HCT116 (cell line): ENCODE results near the gene NEK5. TPM values are rescaled to one million over a fixed set of nuclear protein-coding genes. Genes with fewer than 3 reads are reported as not detected.
"Not testable (repeated sequence)": the region's sequence is repeated elsewhere in the genome, so short reads cannot be mapped to it uniquely, and the experiment has no call there.

Experiments
- ATAC-seq: fragments of 200-7000 bp; cut with Tn5 transposase; 2 replicates; pipeline ENCODE4 v1.9.1; 2020; ENCODE audit warnings: mild to moderate bottlenecking, moderate library complexity
- BruUV-seq: library from RNA; stranded (reverse); fragments of 400-500 nt; replicated peaks from 2 replicates; lab custom pipeline; 2021; lab: Mats Ljungman, UMichigan
- CTCF ChIA-PET: fragments of 300-600 bp; sonication (Branson Sonifier 250); formaldehyde crosslinking; loops from one replicate; lab custom pipeline; 2021; ENCODE audit warnings: antibody characterized with exemption; lab: Charles Lee
- POLR2A ChIA-PET: fragments of 300-600, 350-600 bp; sonication (Branson Sonifier 250); formaldehyde crosslinking; loops from one replicate; lab custom pipeline; 2021; ENCODE audit warnings: antibody characterized with exemption; lab: Charles Lee
- RAD21 ChIA-PET, 2 experiments: fragments of 300-600 bp; sonication (Branson Sonifier 250); formaldehyde crosslinking; loops; one replicate each; lab custom pipeline; 2023; ENCODE audit warnings: low total read pairs in 2 of 2; ENCODE audit not compliant: uncharacterized antibody in 2 of 2, unreplicated experiment in 2 of 2, low non-redundant PET in 1 of 2; lab: Charles Lee
- DNase-seq: peaks from one replicate; pipeline ENCODE4 v3.0.0-alpha.2; 2010; ENCODE audit warnings: low read depth, low spot score
- H2AFZ ChIP-seq: fragments of 200-600 bp; shearing (Covaris generic), sonication (generic); 2 replicates; pipeline ENCODE4 v1.6.1; 2017; ENCODE audit warnings: low read depth, mixed run types, mixed read lengths, antibody characterized with exemption, low read length; ENCODE audit not compliant: poor library complexity, severe bottlenecking
- H3K27ac ChIP-seq: 2 replicates; pipeline ENCODE4 v1.5.1; 2012; ENCODE audit warnings: low read depth, low read length
- H3K27me3 ChIP-seq: fragments of 200-600 bp; sonication (generic); 2 replicates; pipeline ENCODE4 v1.6.1; 2016; ENCODE audit warnings: mixed run types, low read length, mixed read lengths; ENCODE audit not compliant: insufficient read depth
- H3K36me3 ChIP-seq, 2 experiments: fragments of 200-500 bp in 1 of 2; fragments of 200-600 bp in 1 of 2; sonication (Bioruptor generic) in 1 of 2; sonication (generic) in 1 of 2; 2 replicates each; pipeline versions ENCODE4 v1.5.1 to v1.6.1; 2014 to 2016; ENCODE audit warnings: low read length in 2 of 2, inconsistent platforms in 1 of 2, mixed read lengths in 1 of 2, mixed run types in 1 of 2; ENCODE audit not compliant: insufficient read depth in 2 of 2, control insufficient read depth in 1 of 2
- H3K4me1 ChIP-seq, 2 experiments: fragments of 200-600 bp in 1 of 2; sonication (generic) in 1 of 2; 2 replicates each; pipeline versions ENCODE4 v1.5.1 to v1.6.1; 2012 to 2017; ENCODE audit warnings: low read length in 2 of 2, inconsistent platforms in 1 of 2, mild to moderate bottlenecking in 1 of 2, mixed read lengths in 1 of 2, mixed run types in 1 of 2, moderate library complexity in 1 of 2; ENCODE audit not compliant: insufficient read depth in 2 of 2, control insufficient read depth in 1 of 2
- H3K4me2 ChIP-seq: fragments of 200-600 bp; sonication (generic); 2 replicates; pipeline ENCODE4 v1.6.1; 2017; ENCODE audit warnings: mixed run types, low read length, mixed read lengths
- H3K4me3 ChIP-seq, 2 experiments: fragments of 200-600 bp in 1 of 2; sonication (generic) in 1 of 2; replicated peaks in 1 of 2; 2 replicates each; pipeline ENCODE4 v1.5.1; 2011 to 2016; ENCODE audit warnings: low read length in 2 of 2, control low read depth in 1 of 2, low read depth in 1 of 2, mild to moderate bottlenecking in 1 of 2, mixed read lengths in 1 of 2, mixed run types in 1 of 2
- H3K79me2 ChIP-seq: fragments of 200-600 bp; sonication (generic); 2 replicates; pipeline ENCODE4 v1.6.1; 2017; ENCODE audit warnings: mild to moderate bottlenecking, mixed run types, low read length, moderate library complexity, mixed read lengths; ENCODE audit not compliant: insufficient read depth
- H3K9ac ChIP-seq: fragments of 200-600 bp; sonication (generic); 2 replicates; pipeline ENCODE4 v1.6.1; 2016; ENCODE audit warnings: low read length, mixed read lengths
- H3K9me2 ChIP-seq: fragments of 200-600 bp; sonication (generic), shearing (Covaris generic); 2 replicates; pipeline ENCODE4 v1.6.1; 2017; ENCODE audit warnings: mixed run types, mild to moderate bottlenecking, moderate library complexity; ENCODE audit not compliant: insufficient read depth
- H3K9me3 ChIP-seq, 2 experiments: fragments of 200-500 bp in 1 of 2; fragments of 200-600 bp in 1 of 2; sonication (Bioruptor generic) in 1 of 2; sonication (generic) in 1 of 2; 2 replicates each; pipeline ENCODE4 v1.6.1; 2014 to 2017; ENCODE audit warnings: low read length in 2 of 2, mixed read lengths in 2 of 2, inconsistent platforms in 1 of 2, low read depth in 1 of 2, mild to moderate bottlenecking in 1 of 2, mixed run types in 1 of 2, moderate library complexity in 1 of 2; ENCODE audit not compliant: control insufficient read depth in 1 of 2, insufficient read depth in 1 of 2
- H4K20me1 ChIP-seq: fragments of 200-600 bp; sonication (generic), shearing (Covaris generic); 2 replicates; pipeline ENCODE4 v1.6.1; 2017; ENCODE audit warnings: mixed run types, mild to moderate bottlenecking, moderate library complexity; ENCODE audit not compliant: insufficient read depth
- ELF1 ChIP-seq: IDR thresholded peaks from 2 replicates; pipeline ENCODE4 v1.6.1; 2012; ENCODE audit warnings: low read depth, borderline replicate concordance
- EZH2 ChIP-seq: fragments of 200-600 bp; sonication (generic); IDR thresholded peaks from 2 replicates; pipeline ENCODE4 v1.6.1; 2017; ENCODE audit warnings: antibody characterized with exemption, mixed run types
- JUND ChIP-seq: IDR thresholded peaks from 2 replicates; pipeline ENCODE4 v1.6.1; 2012
- POLR2AphosphoS5 ChIP-seq: IDR thresholded peaks from 2 replicates; pipeline ENCODE4 v1.6.1; 2011; ENCODE audit warnings: mild to moderate bottlenecking, low read depth, low read length, moderate library complexity
- TCF7L2 ChIP-seq: IDR thresholded peaks from 2 replicates; pipeline ENCODE4 v1.7.0; 2011; ENCODE audit warnings: borderline replicate concordance, inconsistent platforms; ENCODE audit not compliant: insufficient read depth, insufficient read length; ENCODE audit errors: extremely low read depth
- intact Hi-C: fragments of 100-400 bp; cut with micrococcal nuclease; formaldehyde crosslinking; loops from 2 replicates; pipeline ENCODE4 v1.10.0; 2022
- total RNA-seq: library from RNA; stranded (reverse); gene quantifications from one replicate; pipeline ENCODE4 v1.2.1, GENCODE V29; 2021; ENCODE audit not compliant: unreplicated experiment
- TF ChIP-seq, protein P1 (sequence below): IDR thresholded peaks from 2 replicates; pipeline ENCODE4 v1.6.1; 2012; ENCODE audit warnings: low read depth
- TF ChIP-seq, protein P2 (sequence below), 3 experiments: fragments of 200-600 bp in 1 of 3; sonication (generic) in 1 of 3; IDR thresholded peaks in 2 of 3; conservative IDR thresholded peaks in 1 of 3; 2 replicates each; pipeline ENCODE4 v1.5.1; 2012 to 2017; ENCODE audit warnings: low read depth in 2 of 3, low read length in 2 of 3, antibody characterized with exemption in 1 of 3, borderline replicate concordance in 1 of 3, control low read depth in 1 of 3, mild to moderate bottlenecking in 1 of 3, mixed read lengths in 1 of 3, mixed run types in 1 of 3, moderate library complexity in 1 of 3; ENCODE audit not compliant: insufficient read depth in 1 of 3

Gene NEK5
- total RNA-seq, 1 experiment from 2014 or later = 1.5 TPM

DNA sequence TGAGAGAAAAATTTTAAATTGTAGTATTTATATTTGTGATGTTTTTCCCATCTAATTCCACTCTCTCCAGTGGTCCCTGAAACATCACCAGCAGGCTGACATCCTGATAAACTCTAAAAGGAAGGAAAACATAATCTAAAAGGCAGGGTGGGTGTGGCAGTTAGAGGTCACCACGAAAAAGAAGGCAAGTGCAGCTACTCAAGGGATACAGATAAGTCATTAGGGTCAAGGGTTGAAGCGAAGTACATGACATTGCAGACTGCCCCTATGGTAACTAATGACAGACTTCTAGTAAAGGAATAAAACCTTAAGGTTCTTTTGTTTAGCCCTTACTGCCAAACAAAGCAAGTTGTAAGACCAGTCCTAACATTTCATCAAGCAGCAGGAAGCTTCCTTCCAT, 36.5 kb upstream of the NEK5 start (continued):
- TF ChIP-seq, protein P1, sequence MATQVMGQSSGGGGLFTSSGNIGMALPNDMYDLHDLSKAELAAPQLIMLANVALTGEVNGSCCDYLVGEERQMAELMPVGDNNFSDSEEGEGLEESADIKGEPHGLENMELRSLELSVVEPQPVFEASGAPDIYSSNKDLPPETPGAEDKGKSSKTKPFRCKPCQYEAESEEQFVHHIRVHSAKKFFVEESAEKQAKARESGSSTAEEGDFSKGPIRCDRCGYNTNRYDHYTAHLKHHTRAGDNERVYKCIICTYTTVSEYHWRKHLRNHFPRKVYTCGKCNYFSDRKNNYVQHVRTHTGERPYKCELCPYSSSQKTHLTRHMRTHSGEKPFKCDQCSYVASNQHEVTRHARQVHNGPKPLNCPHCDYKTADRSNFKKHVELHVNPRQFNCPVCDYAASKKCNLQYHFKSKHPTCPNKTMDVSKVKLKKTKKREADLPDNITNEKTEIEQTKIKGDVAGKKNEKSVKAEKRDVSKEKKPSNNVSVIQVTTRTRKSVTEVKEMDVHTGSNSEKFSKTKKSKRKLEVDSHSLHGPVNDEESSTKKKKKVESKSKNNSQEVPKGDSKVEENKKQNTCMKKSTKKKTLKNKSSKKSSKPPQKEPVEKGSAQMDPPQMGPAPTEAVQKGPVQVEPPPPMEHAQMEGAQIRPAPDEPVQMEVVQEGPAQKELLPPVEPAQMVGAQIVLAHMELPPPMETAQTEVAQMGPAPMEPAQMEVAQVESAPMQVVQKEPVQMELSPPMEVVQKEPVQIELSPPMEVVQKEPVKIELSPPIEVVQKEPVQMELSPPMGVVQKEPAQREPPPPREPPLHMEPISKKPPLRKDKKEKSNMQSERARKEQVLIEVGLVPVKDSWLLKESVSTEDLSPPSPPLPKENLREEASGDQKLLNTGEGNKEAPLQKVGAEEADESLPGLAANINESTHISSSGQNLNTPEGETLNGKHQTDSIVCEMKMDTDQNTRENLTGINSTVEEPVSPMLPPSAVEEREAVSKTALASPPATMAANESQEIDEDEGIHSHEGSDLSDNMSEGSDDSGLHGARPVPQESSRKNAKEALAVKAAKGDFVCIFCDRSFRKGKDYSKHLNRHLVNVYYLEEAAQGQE = no peak
- TF ChIP-seq EZH2 (no peak), ELF1 (no peak), POLR2AphosphoS5 (no peak)

DNA sequence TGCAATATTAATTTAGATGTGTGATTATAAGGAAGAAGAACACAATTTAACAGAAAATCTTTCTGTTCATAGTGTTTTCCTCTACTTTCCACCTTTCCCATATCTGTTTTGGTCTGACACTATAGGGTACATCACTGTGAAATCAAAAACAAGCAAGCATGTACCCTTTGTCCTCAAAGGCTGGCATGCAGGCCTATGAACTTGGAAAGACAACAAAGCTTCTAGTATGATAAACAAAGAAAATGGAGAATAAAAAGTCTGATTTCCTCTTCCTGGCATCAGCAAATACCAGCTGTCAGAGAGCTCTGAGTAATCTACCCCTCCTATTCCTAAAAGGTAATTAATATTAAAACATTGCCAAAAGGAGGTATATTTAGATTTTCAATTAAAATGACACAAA, 36.1 kb upstream of the NEK5 start:
- no peak for DNase-seq
- Histone ChIP-seq H3K4me2 (no peak overlapping the region), H3K27ac (no peak overlapping the region), H4K20me1 (no peaks in the 10 kb centered on the region), H3K9ac (no peak overlapping the region), H3K27me3 (no peaks in the 10 kb centered on the region), H3K4me1 (peaks cover 19 to 20% of the 10 kb centered on the region in 2 experiments), H3K36me3 (peaks cover 0 to 8% of the 10 kb centered on the region in 2 experiments; a peak in 2 of 4 replicates), H3K9me2 (no peaks in the 10 kb centered on the region), H3K79me2 (no peaks in the 10 kb centered on the region), H3K9me3 (no peaks in the 10 kb centered on the region), H3K4me3 (no peak overlapping the region)
- intact Hi-C loops = no loop called here
- no TSS peak for BruUV-seq
- ChIA-PET RAD21 (no interaction called here), CTCF (interaction anchor here (1.3 kb wide), 1 partner anchor 37 kb away, joined by 3 read pairs; no protein-coding TSS in a partner anchor), POLR2A (no interaction called here)
- no peak for TF ChIP-seq ELF1
- TF ChIP-seq JUND = no peak
- TF ChIP-seq, protein P2, sequence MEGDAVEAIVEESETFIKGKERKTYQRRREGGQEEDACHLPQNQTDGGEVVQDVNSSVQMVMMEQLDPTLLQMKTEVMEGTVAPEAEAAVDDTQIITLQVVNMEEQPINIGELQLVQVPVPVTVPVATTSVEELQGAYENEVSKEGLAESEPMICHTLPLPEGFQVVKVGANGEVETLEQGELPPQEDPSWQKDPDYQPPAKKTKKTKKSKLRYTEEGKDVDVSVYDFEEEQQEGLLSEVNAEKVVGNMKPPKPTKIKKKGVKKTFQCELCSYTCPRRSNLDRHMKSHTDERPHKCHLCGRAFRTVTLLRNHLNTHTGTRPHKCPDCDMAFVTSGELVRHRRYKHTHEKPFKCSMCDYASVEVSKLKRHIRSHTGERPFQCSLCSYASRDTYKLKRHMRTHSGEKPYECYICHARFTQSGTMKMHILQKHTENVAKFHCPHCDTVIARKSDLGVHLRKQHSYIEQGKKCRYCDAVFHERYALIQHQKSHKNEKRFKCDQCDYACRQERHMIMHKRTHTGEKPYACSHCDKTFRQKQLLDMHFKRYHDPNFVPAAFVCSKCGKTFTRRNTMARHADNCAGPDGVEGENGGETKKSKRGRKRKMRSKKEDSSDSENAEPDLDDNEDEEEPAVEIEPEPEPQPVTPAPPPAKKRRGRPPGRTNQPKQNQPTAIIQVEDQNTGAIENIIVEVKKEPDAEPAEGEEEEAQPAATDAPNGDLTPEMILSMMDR (IDR thresholded peaks at IDR 0.05 in 2 of 3, conservative IDR thresholded peaks at IDR 0.05 in 1 of 3; ENCODE audit: borderline replicate concordance in 1 of 3, insufficient read depth in 1 of 3, low read depth in 2 of 3, low read length in 2 of 3) = no peak
- no peak for TF ChIP-seq TCF7L2
- TF ChIP-seq, all 23 proteins: peak for 0
- H2AFZ ChIP-seq = no peak overlapping the region
- ATAC-seq = no peak

DNA sequence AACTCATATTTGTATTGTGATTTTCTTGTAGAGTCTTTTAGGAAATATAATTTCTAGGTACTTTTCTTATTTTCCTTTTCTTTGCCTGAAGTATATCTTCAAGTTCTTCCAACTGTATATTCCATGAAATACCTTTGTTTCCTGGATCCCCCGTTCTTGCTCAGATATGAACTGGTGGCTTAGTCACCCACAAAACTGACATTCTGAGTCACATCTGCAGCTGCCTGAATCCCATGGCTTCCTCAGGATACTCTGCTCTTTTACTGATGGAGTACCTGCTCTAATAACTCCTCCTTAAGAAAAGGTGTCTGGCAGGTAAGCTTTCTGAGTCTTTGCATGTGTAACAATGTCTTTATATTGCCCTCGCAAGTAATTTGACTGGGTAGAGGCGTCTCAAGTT, 35.0 kb upstream of the NEK5 start:
- ATAC-seq, H3K27me3 ChIP-seq, H3K27ac ChIP-seq, H3K79me2 ChIP-seq, H3K9ac ChIP-seq, POLR2A ChIA-PET, H3K4me2 ChIP-seq, H3K4me3 ChIP-seq, H3K9me2 ChIP-seq, intact Hi-C loops, H3K36me3 ChIP-seq, BruUV-seq, H2AFZ ChIP-seq, H4K20me1 ChIP-seq, DNase-seq, H3K9me3 ChIP-seq: not testable (repeated sequence)
- peaks cover 19 to 29% of the 10 kb centered on the region in 2 experiments for H3K4me1 ChIP-seq
- ChIA-PET CTCF (interaction anchor here (1.3 kb wide), 1 partner anchor 36 kb away, joined by 3 read pairs; no protein-coding TSS in a partner anchor), RAD21 (interaction anchor here in 1 of 2 experiments (0.6 kb wide), 1 partner anchor 38 kb away, joined by 3 read pairs; no protein-coding TSS in a partner anchor)
